ENCODE results near the gene LRRC75A. TPM values are rescaled to one million over a fixed set of nuclear protein-coding genes. Genes with fewer than 3 reads are reported as not detected.

The LRRC75A gene
- total RNA-seq, 2 donors from 2014 or later, result 3.2 to 5.0 TPM

- H3K9me3 ChIP-seq (ENCODE audit: control insufficient read depth, low read length), result no peaks in the 10 kb centered on the region
- no peak overlapping the region for H3K27ac ChIP-seq (ENCODE audit: low read depth, low read length)
- no peaks in the 10 kb centered on the region for H3K4me1 Mint-ChIP-seq
- no peak overlapping the region for H3K4me3 Mint-ChIP-seq
- H3K4me1 ChIP-seq (ENCODE audit: control insufficient read depth, insufficient read depth, low read length), result no peaks in the 10 kb centered on the region
- peaks cover 1% of the 10 kb centered on the region for H3K36me3 Mint-ChIP-seq (ENCODE audit: low read depth)
- H3K27me3 Mint-ChIP-seq (ENCODE audit: insufficient read depth), result peaks cover 28% of the 10 kb centered on the region
- no peak overlapping the region for H3K9ac ChIP-seq (ENCODE audit: extremely low read depth, low read length, poor library complexity, severe bottlenecking)
- no peak overlapping the region for H3K4me3 ChIP-seq (ENCODE audit: low read length)
- DNase-seq, result no peak
- H3K27me3 ChIP-seq (ENCODE audit: control insufficient read depth, insufficient read depth, low read length, poor library complexity, severe bottlenecking), result peaks cover 8% of the 10 kb centered on the region
- WGBS, 2 experiments (ENCODE audit: insufficient coverage in 1 of 2, insufficient read length in 1 of 2), result 84 to 85% methylated on average over 9 of the region's 9 CpGs
- TF ChIP-seq, protein P1, sequence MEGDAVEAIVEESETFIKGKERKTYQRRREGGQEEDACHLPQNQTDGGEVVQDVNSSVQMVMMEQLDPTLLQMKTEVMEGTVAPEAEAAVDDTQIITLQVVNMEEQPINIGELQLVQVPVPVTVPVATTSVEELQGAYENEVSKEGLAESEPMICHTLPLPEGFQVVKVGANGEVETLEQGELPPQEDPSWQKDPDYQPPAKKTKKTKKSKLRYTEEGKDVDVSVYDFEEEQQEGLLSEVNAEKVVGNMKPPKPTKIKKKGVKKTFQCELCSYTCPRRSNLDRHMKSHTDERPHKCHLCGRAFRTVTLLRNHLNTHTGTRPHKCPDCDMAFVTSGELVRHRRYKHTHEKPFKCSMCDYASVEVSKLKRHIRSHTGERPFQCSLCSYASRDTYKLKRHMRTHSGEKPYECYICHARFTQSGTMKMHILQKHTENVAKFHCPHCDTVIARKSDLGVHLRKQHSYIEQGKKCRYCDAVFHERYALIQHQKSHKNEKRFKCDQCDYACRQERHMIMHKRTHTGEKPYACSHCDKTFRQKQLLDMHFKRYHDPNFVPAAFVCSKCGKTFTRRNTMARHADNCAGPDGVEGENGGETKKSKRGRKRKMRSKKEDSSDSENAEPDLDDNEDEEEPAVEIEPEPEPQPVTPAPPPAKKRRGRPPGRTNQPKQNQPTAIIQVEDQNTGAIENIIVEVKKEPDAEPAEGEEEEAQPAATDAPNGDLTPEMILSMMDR (conservative IDR thresholded peaks at IDR 0.05), result no peak
- H3K36me3 ChIP-seq (ENCODE audit: control insufficient read depth, insufficient read depth, low read length), result no peaks in the 10 kb centered on the region
- no peak overlapping the region for H3K27ac Mint-ChIP-seq
- no peaks in the 10 kb centered on the region for H3K9me3 Mint-ChIP-seq
Observed at GRCh38 chr17:16466407-16466806, 25.6 kb downstream of the LRRC75A start.

GRCh38 chr17:16465861-16466338 is 26.1 kb downstream of the LRRC75A start:
- no peak overlapping the region for H3K27ac ChIP-seq (ENCODE audit: low read depth, low read length)
- no peak overlapping the region for H3K27ac Mint-ChIP-seq
- H3K36me3 Mint-ChIP-seq (ENCODE audit: low read depth), result peaks cover 1% of the 10 kb centered on the region
- H3K4me1 Mint-ChIP-seq, result no peaks in the 10 kb centered on the region
- no peaks in the 10 kb centered on the region for H3K9me3 ChIP-seq (ENCODE audit: control insufficient read depth, low read length)
- 94 to 100% methylated on average over 3 to 4 of the region's 4 CpGs for WGBS, 2 experiments (ENCODE audit: insufficient coverage in 1 of 2, insufficient read length in 1 of 2)
- H3K9ac ChIP-seq (ENCODE audit: extremely low read depth, low read length, poor library complexity, severe bottlenecking), result no peak overlapping the region
- no peaks in the 10 kb centered on the region for H3K4me1 ChIP-seq (ENCODE audit: control insufficient read depth, insufficient read depth, low read length)
- H3K4me3 ChIP-seq (ENCODE audit: low read length), result no peak overlapping the region
- peaks cover 8% of the 10 kb centered on the region for H3K27me3 ChIP-seq (ENCODE audit: control insufficient read depth, insufficient read depth, low read length, poor library complexity, severe bottlenecking)
- no peaks in the 10 kb centered on the region for H3K9me3 Mint-ChIP-seq
- TF ChIP-seq, protein P1 (conservative IDR thresholded peaks at IDR 0.05), result no peak
- H3K36me3 ChIP-seq (ENCODE audit: control insufficient read depth, insufficient read depth, low read length), result no peaks in the 10 kb centered on the region
- H3K27me3 Mint-ChIP-seq (ENCODE audit: insufficient read depth), result peaks cover 24% of the 10 kb centered on the region
- no peak for DNase-seq
- H3K4me3 Mint-ChIP-seq, result no peak overlapping the region

DNA sequence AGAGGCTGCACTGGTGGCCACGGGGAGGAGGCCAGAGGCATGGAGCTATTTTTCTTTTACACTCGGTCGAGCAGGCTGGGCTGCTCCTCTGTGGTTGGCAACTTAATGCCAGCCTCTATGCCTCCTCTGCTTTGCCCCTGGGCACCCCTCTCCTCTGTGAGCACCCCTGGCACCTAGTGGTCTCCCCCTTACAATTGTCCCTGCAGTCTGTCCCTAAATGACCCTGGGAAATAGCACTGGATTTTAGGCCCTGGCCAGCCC is 27.0 kb downstream of the LRRC75A start:
- Histone ChIP-seq H3K4me1 (ENCODE audit: control insufficient read depth, insufficient read depth, low read length) (peaks cover 5% of the 10 kb centered on the region), H3K9ac (ENCODE audit: extremely low read depth, low read length, poor library complexity, severe bottlenecking) (no peak overlapping the region), H3K36me3 (ENCODE audit: control insufficient read depth, insufficient read depth, low read length) (no peaks in the 10 kb centered on the region), H3K9me3 (ENCODE audit: control insufficient read depth, low read length) (no peaks in the 10 kb centered on the region), H3K27ac (ENCODE audit: low read depth, low read length) (no peak overlapping the region), H3K27me3 (ENCODE audit: control insufficient read depth, insufficient read depth, low read length, poor library complexity, severe bottlenecking) (peaks cover 8% of the 10 kb centered on the region), H3K4me3 (ENCODE audit: low read length) (no peak overlapping the region)
- no peak overlapping the region for H3K27ac Mint-ChIP-seq
- H3K27me3 Mint-ChIP-seq (ENCODE audit: insufficient read depth), result peaks cover 22% of the 10 kb centered on the region
- no peak overlapping the region for H3K4me3 Mint-ChIP-seq
- TF ChIP-seq, protein P1 (conservative IDR thresholded peaks at IDR 0.05), result no peak
- no peaks in the 10 kb centered on the region for H3K9me3 Mint-ChIP-seq
- peaks cover 4% of the 10 kb centered on the region for H3K4me1 Mint-ChIP-seq
- WGBS, 2 experiments (ENCODE audit: insufficient coverage in 1 of 2, insufficient read length in 1 of 2), result 89 to 100% methylated on average over 3 of the region's 3 CpGs
- DNase-seq, result no peak
- H3K36me3 Mint-ChIP-seq (ENCODE audit: low read depth), result peaks cover 1% of the 10 kb centered on the region

All from endodermal cell (in vitro differentiated cells).